ENCODE results near the gene CSTPP1. TPM values are rescaled to one million over a fixed set of nuclear protein-coding genes. Genes with fewer than 3 reads are reported as not detected.

Gene CSTPP1
- total and polyA plus RNA-seq, 2 of the 4 experiments (the other 2 are of a cell fraction): 22.0 to 35.7 TPM

DNA sequence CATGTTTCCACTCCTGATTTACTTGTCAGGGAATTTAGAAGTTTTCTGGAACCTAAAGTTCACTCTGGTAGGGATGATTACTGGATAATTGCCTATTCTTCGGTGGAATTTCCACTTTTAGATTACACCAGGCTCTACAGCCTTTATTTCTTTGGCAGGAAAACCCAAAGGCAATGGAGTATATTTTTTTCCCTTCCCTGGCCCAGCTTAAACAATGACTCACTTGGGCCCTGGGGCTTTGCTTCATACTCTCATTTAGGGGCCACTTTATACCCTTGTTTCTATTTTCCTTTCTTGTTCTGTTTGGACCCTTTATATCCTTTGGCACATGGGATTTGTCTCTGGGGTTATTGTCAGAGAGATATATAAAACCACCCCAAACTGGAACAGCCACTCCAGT lies 114.7 kb downstream of the CSTPP1 start:
- no peak overlapping the region for H2AK9ac ChIP-seq (replicated peaks; ENCODE audit: low read depth, low read length, poor library complexity)
- no peak overlapping the region for H3K14ac ChIP-seq (replicated peaks; ENCODE audit: low read depth, low read length)
- H2BK15ac ChIP-seq (ENCODE audit: low read depth, low read length): no peak overlapping the region
- POLR2A ChIA-PET (ENCODE audit: unreplicated experiment): no interaction called here
- in situ Hi-C loops (cut with MboI; ENCODE audit: low sequenced_read_pairs) (no loop called here), intact Hi-C loops (cut with micrococcal nuclease) (no loop called here), dilution Hi-C loops (cut with HindIII; ENCODE audit: low sequenced_read_pairs, unreplicated experiment) (no loop called here)
- H3K4me2 ChIP-seq (ENCODE audit: low read depth, low read length): no peak overlapping the region
- H2AK5ac ChIP-seq (ENCODE audit: low read depth, low read length): no peak overlapping the region
- H4K5ac ChIP-seq (ENCODE audit: low read depth, low read length): no peak overlapping the region
- no peak overlapping the region for H3K18ac ChIP-seq (ENCODE audit: low read depth, low read length)
- H3K27ac ChIP-seq (ENCODE audit: insufficient read depth, low read length): no peak overlapping the region
- H2AFZ ChIP-seq (replicated peaks; ENCODE audit: low read length, poor library complexity): no peak overlapping the region
- H3K9me1 ChIP-seq (ENCODE audit: insufficient read depth, low read length): no peaks in the 10 kb centered on the region
- no peak overlapping the region for H2BK20ac ChIP-seq (ENCODE audit: low read depth, low read length)
- H3K4ac ChIP-seq (ENCODE audit: low read depth, low read length): no peak overlapping the region
- ATAC-seq (ENCODE audit: low read depth) (peak; percentile 75), DNase-seq (peak; percentile 51)
- no peak overlapping the region for H2BK120ac ChIP-seq (ENCODE audit: low read depth, low read length)
- H4K8ac ChIP-seq (ENCODE audit: low read depth in 2 of 2, low read length in 2 of 2): no peak overlapping the region
- no peak overlapping the region for H3K9ac ChIP-seq (ENCODE audit: low read depth, low read length)
- H3K9me3 ChIP-seq (ENCODE audit: control insufficient read depth, insufficient read depth, low read length): no peaks in the 10 kb centered on the region
- H3K79me1 ChIP-seq (ENCODE audit: low read depth in 1 of 2, low read length in 2 of 2): no peaks in the 10 kb centered on the region
- no peak overlapping the region for H4K91ac ChIP-seq (ENCODE audit: insufficient read depth, low read depth, low read length)
- WGBS, 2 experiments (ENCODE audit: extremely low coverage in 2 of 2, insufficient read length in 1 of 2): no CpG with 5 or more reads among the region's 1 CpG
- peaks cover 8% of the 10 kb centered on the region for H3K4me1 ChIP-seq (ENCODE audit: control insufficient read depth, insufficient read depth, low read length)
- H3K56ac ChIP-seq (ENCODE audit: extremely low read depth, insufficient read depth, low read length): no peak overlapping the region
- H3K27me3 ChIP-seq (ENCODE audit: control insufficient read depth, insufficient read depth, low read length): no peaks in the 10 kb centered on the region
- no peak for TF ChIP-seq RAD21 (IDR thresholded peaks at IDR 0.05; ENCODE audit: low read length)
- TF ChIP-seq, protein P1, sequence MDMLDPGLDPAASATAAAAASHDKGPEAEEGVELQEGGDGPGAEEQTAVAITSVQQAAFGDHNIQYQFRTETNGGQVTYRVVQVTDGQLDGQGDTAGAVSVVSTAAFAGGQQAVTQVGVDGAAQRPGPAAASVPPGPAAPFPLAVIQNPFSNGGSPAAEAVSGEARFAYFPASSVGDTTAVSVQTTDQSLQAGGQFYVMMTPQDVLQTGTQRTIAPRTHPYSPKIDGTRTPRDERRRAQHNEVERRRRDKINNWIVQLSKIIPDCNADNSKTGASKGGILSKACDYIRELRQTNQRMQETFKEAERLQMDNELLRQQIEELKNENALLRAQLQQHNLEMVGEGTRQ (IDR thresholded peaks at IDR 0.05; ENCODE audit: low read depth, low read length): no peak
- no peaks in the 10 kb centered on the region for H3K36me3 ChIP-seq (ENCODE audit: control insufficient read depth, insufficient read depth, low read length)
- no peaks in the 10 kb centered on the region for H4K20me1 ChIP-seq (ENCODE audit: insufficient read depth, low read length)
- CTCF ChIA-PET: no interaction called here
- no peak overlapping the region for H3K4me3 ChIP-seq (ENCODE audit: insufficient read depth, low read depth, low read length)
- no peak overlapping the region for H2BK5ac ChIP-seq (ENCODE audit: low read depth, low read length, poor library complexity, severe bottlenecking)
- no peak overlapping the region for H3K23ac ChIP-seq (ENCODE audit: low read depth, low read length)
- BruUV-seq (replicated peaks): no TSS peak
